ENCODE data around the gene ARAP1.

The ARAP1 gene

GRCh38 chr11:72657411-72658100, 94.7 kb downstream of the ARAP1 start:
- no peak for DNase-seq (ENCODE audit: low read depth)

GRCh38 chr11:72655896-72656464, 96.2 kb downstream of the ARAP1 start:
- DNase-seq (ENCODE audit: low read depth), result no peak

- no peak for DNase-seq (ENCODE audit: low read depth)
These were observed 97.2 kb downstream of the ARAP1 start for GRCh38 chr11:72655014-72655413.

- DNase-seq (ENCODE audit: low read depth), result no peak
These were observed 98.6 kb downstream of the ARAP1 start for GRCh38 chr11:72653649-72654048.

- DNase-seq (ENCODE audit: low read depth), result no peak
These were observed 99.2 kb downstream of the ARAP1 start for GRCh38 chr11:72652873-72653630.

GRCh38 chr11:72652133-72652532, 100.1 kb downstream of the ARAP1 start:
- DNase-seq (ENCODE audit: low read depth), result no peak

GRCh38 chr11:72649215-72649976, 102.8 kb downstream of the ARAP1 start:
- no peak for DNase-seq (ENCODE audit: low read depth)

GRCh38 chr11:72648384-72649136, 103.6 kb downstream of the ARAP1 start:
- no peak for DNase-seq (ENCODE audit: low read depth)

- DNase-seq (ENCODE audit: low read depth), result no peak
These were observed 104.3 kb downstream of the ARAP1 start for GRCh38 chr11:72647882-72648281.

GRCh38 chr11:72646472-72646871, 105.7 kb downstream of the ARAP1 start:
- DNase-seq (ENCODE audit: low read depth), result no peak

- DNase-seq (ENCODE audit: low read depth), result no peak
These were observed 106.2 kb downstream of the ARAP1 start for GRCh38 chr11:72646024-72646423.

GRCh38 chr11:72643547-72643946, 108.7 kb downstream of the ARAP1 start:
- DNase-seq (ENCODE audit: low read depth), result no peak

- no peak for DNase-seq (ENCODE audit: low read depth)
These were observed 109.2 kb downstream of the ARAP1 start for GRCh38 chr11:72642884-72643522.

- no peak for DNase-seq (ENCODE audit: low read depth)
These were observed 109.9 kb downstream of the ARAP1 start for GRCh38 chr11:72642043-72642883.

GRCh38 chr11:72641522-72642042, 110.6 kb downstream of the ARAP1 start:
- no peak for DNase-seq (ENCODE audit: low read depth)

GRCh38 chr11:72639502-72640375, 112.5 kb downstream of the ARAP1 start:
- no peak for DNase-seq (ENCODE audit: low read depth)

GRCh38 chr11:72637926-72638325, 114.3 kb downstream of the ARAP1 start:
- no peak for DNase-seq (ENCODE audit: low read depth)

- DNase-seq (ENCODE audit: low read depth), result no peak
These were observed 115.0 kb downstream of the ARAP1 start for GRCh38 chr11:72637198-72637597.

- DNase-seq (ENCODE audit: low read depth), result no peak
These were observed 115.8 kb downstream of the ARAP1 start for GRCh38 chr11:72636376-72636775.

All from HS-5 (cell line).